Hindlimb muscle (tissue), 1 donor: ENCODE results near the gene CSMD2. TPM values are rescaled to one million over a fixed set of nuclear protein-coding genes. Genes with fewer than 3 reads are reported as not detected.

Experiments used
- DNase-seq: peaks from one replicate; pipeline ENCODE4 v3.0.0-alpha.2; 2013
- polyA plus RNA-seq: library from polyadenylated mRNA; unstranded; fragments of 120-200 nt; gene quantifications from one replicate; pipeline ENCODE4 v1.2.1, GENCODE V29; 2013; ENCODE audit not compliant: insufficient read length

Gene CSMD2
- polyA plus RNA-seq, 1 donor: 0.46 TPM

DNA sequence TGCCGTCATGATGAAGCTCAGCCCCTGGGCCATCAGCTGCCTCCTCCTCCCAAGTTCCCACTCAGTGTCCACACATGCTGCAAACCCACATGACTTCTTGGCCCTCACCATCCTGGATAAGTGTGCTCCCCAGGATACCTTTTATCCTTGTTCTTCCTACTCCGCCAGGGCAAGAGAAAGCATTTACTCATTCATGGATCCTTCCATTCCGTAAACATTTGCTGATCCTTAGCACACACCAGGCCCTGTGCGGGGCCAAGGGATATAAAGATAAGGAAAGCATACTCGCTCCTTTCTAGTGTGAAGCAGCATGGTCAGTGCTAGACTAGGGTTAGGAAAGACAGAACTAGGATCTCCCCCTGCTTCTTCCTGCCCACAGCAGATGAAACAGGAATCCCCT, 423.3 kb downstream of the CSMD2 start:
- DNase-seq: no peak

DNA sequence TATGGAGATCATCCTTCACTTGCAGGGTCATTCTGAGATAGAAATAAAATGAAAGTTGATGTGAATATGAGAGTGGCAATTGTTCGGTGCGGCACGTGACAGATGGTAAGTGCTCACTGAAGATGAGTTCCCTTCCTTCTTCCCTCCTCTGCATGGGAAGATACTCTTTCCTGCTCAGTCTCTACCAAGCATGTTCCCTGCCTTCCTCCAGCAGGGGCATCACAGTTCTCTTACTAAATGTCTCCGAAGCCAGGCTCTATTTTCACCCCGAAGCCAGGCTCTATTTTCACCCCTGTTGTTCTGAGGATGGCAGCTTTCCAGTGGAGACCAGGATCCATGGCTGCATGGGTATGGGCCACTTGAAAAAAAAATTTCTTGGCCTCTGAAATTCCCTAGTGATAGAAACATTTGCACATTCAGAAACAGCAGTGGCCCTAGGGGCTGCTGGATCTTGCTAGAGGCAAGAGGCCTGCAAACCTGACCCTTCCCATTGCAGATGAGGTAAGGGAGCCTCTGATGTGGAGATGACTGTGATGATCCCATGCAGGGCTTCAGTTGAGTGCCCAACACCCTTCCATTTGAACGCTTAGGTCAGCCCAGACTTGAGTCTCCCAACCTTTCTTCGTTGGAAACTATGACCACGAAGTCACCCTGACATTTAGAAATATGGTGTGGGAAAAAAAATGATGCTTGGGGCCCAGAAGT, 424.8 kb downstream of the CSMD2 start:
- no peak for DNase-seq

DNA sequence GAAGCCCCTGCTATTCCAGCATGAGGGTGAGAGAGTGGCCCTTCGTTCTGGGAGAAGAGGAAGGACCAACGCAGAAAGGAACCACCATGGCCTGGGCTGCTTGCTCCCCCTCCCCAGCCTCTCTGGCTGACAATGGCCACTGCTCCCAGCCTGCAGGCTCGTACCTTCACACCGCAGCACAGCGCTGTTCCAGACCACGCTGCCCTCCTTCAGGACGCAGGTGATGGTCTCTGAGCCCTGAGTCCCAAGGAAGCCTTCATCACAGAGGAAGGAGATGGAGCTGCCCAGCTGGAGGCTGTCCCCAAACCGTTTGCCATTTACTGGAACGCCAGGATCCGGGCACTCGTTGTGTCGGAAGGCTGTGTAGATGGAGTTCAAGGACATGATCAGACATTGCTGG, 426.1 kb downstream of the CSMD2 start:
- DNase-seq: no peak

DNA sequence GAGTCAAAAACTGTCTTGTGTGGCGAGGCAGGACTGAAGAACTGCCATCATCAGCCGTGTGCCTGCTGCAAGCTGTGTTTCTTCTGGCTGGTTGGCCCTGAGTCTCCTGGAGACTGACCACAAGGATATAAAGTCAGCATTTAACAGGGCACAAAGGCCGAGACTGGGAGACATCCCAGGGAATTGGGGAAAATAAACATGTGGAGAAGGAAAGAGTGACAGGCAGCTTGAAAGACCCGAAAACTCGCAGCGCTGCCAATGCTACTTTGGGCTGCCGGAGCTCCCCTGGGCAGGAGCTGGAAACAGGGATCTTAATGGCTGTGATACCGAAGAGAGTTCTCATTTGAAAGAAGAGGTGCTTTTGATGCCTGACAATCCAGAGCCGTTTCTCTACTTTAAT, 426.5 kb downstream of the CSMD2 start:
- DNase-seq: no peak

DNA sequence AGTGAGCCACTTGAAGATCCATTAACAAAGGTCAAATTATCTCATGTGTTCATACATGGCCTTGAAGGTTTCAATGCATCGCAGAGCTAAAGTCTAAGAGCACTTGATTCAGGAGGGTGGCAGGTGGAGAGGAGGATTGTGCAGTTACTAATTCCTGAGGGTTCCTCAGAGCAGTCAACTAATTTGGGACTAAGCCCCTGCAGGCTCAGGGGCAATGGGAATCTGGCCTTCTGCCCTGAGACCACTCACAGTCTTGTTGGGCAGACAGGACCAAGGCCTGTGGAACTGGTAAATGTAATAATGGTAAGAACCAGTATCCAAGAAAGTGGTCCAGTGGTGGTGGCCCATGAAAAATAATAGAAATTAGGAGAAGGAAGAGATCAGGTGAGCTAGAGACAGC, 428.5 kb downstream of the CSMD2 start:
- DNase-seq: no peak

DNA sequence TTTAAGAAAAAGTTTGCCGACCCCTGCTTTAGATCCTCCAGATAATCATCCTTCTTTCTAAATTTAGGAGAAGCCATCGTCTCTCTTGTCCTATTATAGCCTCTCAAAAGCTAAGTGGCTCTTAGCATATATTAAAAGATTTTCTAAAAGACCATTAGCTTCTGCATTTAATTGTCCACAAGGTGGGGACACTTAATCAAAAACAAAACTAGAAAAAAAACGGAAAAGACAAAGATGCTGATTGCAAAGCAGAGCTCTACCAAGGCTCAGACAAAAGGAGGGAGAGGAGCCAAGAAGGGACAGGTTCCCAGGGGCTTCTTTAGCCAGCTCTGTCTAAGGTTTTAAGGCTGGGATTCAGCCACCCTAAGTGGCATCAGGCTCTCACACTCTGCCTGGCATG, 429.4 kb downstream of the CSMD2 start:
- DNase-seq: no peak

DNA sequence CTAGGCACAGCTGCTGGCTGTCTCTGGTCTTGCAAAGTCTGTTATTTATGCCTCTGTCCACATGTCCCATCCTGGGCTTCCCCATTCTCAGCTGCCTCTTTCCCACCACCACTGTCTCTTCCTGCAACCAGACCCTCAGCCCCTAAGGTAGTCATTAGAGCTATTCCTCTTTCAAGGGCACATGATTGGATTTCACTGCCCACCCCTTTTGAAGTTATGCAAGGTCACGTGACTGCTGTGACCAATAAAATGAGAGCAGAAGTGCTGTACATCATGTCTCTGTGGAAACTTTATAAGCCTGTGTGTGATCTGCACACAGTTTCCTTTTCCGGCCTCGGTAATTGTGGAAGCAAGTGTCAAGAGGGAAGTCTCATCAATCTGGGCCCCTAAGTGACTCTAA, 437.7 kb downstream of the CSMD2 start:
- DNase-seq: no peak

DNA sequence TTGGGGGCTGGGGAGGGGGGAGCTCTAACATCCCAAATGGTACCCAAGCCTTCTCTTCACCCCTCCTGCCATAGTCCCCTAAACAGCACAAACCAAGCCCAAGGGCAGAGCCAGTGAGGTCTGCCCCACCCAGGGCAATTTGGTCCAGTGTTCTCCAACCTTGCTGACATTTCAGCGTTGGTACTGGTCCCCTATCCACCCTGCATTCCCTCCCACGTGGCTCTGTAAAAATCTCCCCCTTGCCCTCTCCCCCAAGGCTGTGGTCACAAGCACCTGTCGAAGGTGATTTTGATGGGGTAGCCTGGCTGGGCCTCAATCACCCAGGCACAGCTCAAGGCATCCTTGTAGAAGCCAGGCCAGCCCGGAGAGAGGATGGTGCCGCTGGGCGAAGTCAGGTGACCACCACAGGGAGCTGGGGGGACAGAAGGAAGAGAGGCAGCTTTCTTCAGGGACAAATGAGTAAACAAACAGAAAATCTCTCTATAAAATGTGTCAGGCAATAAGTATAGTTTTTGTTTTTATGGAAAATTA, 438.7 kb downstream of the CSMD2 start:
- DNase-seq: no peak

DNA sequence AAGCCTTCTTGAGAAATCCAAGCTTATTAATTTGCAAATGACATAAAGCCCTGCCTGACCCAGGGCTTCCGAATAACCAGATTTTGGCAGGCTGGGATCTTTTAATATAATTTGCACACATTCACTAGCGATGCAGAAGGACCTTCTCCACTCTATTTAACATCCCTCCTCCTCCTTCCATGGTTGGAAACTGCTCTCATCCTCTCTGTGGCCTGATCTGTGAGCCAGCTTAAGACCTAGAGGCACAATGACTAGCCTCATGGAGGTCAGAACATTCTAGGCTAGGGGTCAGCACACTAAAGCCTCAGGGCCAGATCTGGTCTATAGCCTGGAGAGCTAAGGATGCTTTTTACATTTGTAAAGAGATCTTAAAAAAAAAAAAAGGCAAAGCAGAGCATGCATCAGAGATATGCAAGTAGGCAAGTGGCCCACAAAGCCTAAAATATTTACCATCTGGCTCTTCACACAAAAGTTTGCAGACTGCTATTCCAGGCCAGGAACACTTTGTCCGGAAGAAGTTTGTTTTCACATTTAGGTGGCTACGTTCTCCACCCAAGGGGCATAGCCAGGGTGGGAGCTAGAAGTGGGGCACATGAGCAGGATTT, 439.4 kb downstream of the CSMD2 start:
- DNase-seq: no peak

DNA sequence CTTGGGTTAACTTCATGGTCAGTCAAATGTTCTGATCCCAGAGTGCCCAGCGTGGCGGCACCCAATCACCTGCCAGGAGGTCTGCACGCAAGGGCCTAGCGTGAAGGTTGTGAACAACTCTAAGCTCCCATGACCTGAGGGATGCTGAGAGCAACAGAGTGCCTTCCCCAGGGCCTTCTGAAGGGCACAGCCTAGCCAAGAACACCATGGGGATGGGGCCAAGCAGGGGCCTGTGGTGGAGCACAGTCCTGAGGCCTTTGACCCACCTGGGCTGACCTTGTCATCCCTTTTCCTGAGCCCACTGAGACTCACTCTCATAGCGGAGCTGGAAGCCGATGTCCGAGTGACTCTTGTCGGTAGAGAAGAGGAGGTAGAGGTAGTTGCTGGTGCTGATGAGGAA, 440.0 kb downstream of the CSMD2 start:
- DNase-seq: no peak

DNA sequence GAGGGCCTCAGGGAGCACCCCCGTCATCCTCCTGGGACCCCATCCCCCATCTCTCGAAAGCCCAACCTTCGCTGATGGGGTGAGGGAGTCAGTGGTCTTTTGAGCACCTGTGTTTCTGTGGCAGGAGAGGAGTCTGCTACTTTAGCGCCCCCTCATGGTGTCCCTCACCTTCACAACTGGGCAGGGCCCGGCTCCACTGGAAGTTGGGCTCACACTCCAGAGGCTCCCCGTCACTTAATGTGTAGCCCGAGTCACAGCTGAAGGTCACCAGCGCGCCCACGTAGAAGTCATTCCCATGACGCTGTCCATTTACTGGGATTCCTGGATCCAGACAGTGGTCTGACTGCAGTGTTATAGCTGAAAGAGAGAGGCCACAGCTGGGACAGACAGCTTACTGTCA, 440.7 kb downstream of the CSMD2 start:
- DNase-seq: no peak

DNA sequence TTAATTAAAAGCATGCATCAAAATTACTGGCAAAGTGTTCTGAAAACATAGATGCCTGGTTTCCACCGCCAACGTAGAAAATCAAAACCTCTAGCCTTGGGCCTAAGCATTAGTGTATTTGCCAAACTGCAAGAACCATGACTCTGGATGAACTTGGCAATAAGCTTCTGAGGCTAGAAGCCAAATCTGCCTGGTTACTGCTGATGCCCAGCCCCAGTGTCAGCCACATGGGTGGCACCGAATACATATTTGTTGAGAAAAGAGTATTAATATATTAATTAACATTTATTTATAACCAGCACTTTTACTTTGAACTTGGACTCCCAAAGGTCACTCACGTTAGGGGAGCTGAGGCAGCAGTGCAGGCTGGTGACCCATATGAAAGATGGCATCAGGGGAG, 441.8 kb downstream of the CSMD2 start:
- no peak for DNase-seq

DNA sequence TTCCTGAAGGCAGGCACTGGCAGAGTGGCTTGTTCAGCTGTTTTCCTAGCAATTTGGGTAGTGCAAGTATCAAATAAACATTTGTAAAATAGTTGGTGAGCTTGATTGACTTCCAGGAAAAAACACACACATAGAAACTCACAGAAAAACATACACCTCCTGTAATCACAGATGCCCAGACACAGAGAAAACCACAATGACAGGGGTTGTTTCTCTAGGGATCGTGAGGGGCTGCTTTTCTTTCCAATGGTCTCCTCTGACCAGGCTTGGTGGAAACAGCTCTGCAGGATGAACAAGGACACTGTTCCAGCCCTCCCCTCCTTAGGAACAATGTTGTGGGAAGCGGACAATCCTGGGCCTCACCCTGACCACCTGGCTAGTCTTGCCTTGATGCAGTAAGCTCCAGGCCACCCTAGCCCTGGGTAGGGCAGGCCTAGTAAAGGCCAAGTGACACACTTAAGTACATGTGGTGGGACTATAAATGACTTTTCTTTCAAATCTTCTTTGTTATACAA, 443.7 kb downstream of the CSMD2 start:
- no peak for DNase-seq

DNA sequence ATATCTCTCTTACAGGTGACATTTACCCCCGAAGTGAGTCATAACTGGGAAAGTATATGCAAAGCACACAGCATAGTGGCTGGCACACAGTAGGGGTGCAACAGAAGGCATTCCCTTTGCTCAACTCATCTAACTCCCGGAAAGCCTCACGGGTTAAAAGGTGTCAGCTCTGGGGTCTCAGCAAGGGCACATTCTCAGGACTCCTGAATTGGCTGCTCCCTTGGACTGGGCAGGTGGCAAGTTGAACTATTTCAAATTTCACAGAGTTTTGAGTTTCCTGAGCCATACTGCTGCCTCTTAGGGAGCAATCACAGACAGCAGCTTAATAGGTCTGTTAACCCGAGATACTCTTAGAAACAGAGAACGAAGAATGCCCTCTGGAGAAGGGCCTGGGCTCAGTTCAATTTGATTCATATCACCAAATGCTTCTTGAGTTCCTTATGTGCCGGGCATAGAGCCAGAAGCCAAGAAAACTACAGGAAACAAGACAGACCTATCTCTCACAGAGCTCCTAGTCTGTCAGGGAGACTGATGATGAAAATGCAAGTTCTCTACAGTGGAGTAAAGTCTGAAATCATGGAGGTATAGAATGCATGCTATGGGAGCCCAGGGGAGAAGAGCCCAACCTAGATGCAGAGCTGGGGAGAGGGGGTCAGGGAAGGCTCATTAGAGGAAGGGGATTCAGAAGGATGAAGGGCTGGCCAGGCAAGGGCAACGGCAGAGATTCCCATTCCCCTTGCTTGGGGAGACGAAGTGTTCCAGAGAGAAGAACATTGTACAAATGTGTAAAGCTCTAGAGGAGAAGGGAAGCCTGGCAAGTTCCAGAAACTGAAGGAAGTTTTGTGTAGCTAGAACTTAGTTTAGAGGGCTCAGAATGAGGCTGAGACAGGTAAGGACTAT, 445.0 kb downstream of the CSMD2 start:
- no peak for DNase-seq

DNA sequence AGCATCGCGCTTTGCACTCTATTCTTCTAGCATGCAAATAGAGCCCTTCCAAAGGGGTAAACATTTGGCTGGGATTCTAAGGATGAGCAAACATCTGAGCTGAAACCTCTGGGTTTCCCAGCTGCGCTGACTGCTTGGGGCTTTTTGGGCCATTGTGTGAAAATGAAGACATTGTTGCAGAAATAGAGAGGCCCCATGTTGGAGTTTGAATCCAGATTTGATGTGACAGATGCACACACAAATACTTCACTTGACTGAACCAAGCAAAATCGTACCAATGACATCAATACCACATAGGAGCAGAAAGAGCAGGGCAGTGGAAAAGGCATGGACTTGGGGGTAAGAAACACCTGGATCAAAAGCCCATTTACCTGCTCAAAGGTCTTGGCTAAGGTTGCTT, 445.7 kb downstream of the CSMD2 start:
- DNase-seq: no peak

DNA sequence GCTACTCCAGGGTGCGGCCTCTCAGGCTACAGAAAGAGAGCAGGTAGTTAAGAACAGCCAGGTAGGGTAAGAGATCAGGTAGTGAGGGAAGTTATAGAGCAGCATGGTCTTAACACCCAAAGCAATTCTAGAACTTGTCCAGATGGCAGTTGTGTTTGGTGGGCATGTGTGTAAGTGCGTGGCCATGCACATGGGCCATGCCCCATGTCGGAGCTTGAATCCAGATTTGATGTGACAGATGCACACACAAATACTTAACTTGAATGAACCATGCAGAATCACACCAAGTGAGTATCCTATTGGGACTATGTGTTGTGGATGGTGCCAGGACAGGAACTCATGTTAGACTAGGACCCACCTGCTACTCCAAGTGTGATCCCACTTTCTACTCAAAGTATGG, 446.8 kb downstream of the CSMD2 start:
- DNase-seq: no peak

DNA sequence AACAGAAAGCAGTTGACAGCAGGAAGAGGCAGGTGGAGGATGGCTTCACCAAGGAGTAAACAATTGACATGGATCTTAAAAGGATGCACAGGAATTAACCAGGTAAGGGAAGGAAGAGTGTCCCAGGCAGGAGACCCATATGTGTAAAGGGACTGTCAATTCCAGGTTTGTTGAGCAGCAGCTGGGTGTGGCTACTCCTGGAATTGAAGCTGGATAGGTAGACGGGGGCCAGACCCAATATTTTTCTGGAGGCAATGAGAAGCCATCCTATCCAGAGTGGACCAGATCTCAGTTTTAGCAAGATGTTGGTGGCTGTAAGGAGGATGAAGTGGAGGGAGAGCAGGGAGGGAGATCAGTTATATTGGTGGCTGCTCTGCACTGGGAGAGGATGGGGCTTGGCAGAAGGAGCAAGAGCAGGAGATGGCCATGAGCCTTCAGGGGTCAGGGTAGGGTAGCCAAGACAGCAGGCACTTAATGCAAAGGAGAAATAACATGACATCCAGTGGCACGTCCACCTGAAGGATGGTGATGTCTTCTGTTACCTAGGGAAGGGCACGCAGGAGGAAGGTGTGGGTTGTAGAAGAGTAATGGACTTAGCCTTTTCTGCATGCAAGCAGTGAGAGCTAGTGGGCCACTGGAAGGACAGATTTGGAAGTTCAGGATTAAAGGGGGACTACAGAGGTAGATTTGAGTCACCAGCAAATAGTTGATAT, 447.9 kb downstream of the CSMD2 start:
- no peak for DNase-seq

DNA sequence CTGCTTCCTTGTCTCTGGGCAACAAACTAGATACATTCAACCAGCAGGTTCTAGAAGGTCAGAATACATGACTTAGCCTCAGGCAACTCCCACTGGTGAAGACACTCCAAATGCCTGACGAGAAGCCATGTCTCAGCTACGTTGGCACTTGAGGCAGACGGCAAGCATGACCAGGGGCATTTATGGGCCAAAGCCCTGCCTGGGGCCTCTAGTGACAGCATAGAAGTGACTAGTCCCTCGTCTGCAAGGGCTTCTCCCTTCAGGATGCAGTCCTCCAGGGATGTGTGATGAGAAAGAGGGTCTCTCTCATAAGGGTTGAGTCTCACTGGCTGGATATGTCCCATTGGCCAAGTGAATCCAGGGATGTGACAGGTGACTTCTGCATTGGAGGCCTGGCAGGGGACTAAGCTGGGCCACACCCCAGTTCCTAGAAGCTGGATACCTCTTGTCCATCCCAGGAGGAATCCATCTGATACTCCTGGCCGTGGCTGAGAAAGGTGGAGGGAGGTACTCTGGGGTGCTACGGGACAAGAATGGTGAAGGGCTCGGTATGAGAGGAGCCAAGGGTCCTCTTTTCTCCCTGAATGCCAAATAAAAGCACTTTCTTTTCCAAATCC, 449.7 kb downstream of the CSMD2 start:
- no peak for DNase-seq

DNA sequence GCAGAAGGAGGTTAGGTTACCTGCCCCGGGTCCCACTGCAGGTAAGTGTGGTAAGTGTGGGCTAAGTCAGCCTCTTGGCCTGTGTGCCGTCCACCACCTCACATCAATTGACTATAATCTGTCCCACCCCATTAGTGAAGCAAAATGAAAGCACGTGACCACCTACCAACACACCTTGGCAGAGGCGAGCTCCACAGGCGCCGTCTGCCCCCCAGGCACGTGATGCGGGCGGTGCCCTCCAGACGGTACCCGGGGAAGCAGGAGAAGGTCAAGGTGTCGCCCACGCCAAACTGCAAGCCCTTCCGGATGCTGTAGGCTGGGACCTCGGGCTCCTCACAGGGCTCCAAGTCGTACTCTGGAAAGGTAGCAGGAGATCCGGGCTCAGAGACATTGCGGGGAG, 450.6 kb downstream of the CSMD2 start:
- DNase-seq: no peak

DNA sequence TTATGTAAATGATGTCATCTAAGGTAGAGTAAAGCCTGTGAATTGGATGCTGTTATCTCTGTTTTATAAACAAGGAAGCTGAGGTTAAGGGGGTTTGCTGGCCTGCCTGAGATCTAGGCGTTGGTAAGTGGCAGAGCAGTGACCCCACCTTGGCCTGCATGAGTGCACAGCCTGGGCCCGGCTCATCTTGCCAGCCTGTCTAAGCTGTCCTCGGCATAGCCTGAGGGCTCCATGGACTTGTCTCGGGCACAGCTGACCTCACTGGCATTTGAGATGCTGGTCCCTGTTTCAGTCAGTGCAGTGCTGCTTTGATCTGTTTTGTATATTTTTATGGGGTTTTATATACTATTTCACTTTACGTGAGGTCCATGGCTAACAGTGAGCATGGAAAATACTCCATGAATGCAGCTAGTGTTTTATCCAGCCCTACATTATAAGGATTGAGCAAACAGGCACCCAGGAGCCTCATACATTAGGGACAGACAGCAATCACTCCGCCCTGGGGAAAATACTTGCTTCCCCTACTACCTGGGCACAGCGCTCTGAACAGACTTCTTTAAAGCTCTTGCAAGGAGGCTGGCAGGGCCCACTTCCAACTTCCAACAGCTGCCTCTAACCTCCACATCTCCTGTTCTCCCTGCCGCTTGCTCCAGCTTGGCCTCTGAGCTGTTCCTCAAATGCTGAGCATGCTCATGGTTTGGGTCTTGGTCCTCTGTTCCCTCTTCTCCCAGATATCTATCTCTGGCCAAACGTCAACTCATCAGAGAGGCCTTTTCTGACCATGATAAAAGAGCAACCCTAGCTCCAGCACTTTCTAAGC, 451.8 kb downstream of the CSMD2 start:
- no peak for DNase-seq

DNA sequence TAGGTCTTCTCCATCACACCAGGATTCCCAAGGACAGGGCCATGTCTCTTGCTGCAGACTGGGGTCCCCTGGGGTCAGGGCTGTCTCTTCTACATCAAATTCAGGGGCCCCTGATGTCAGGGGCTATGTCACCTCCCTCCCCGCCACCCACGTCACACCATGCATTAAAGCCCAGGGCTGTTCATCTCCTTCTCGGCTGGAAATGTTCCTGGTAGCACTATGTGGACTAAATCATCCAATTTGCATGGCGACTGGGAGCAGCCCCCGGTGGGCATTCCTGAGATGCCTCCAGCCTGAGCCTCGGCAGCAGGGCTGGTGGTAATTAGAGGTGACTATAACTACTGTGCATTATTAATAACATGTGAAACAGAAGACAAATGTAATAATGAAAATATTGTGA, 452.8 kb downstream of the CSMD2 start:
- DNase-seq: no peak
